HepG2 (cell line): ENCODE data around the gene AUH. TPM values are rescaled to one million over a fixed set of nuclear protein-coding genes. Genes with fewer than 3 reads are reported as not detected.
A peak's percentile ranks its signal among the peaks of the same experiment; 100 is the strongest.

Experiments used
- FOXO4 ChIP-seq: sonication (generic); formaldehyde crosslinking; conservative IDR thresholded peaks from 2 replicates; pipeline ENCODE4 v1.8.1; 2023; ENCODE audit warnings: missing genetic modification reagents
- GATAD1 ChIP-seq: IDR thresholded peaks from 2 replicates; pipeline ENCODE4 v1.6.1; 2016; ENCODE audit warnings: missing genetic modification reagents, missing compliant biosample characterization
- NCOA2 ChIP-seq: sonication (generic); formaldehyde crosslinking; IDR thresholded peaks from 2 replicates; pipeline ENCODE4 v1.8.0; 2022; ENCODE audit warnings: inconsistent platforms
- NR2F2 ChIP-seq: IDR thresholded peaks from 2 replicates; pipeline ENCODE4 v1.6.1; 2012; ENCODE audit warnings: low read depth, inconsistent platforms, borderline replicate concordance
- NR3C1 ChIP-seq: sonication (generic); formaldehyde crosslinking; IDR thresholded peaks from 2 replicates; pipeline ENCODE4 v1.4.0; 2020; ENCODE audit warnings: missing genetic modification reagents
- PAF1 ChIP-seq: IDR thresholded peaks from 2 replicates; pipeline ENCODE4 v1.6.1; 2016; ENCODE audit warnings: missing genetic modification reagents, missing compliant biosample characterization
- PATZ1 ChIP-seq: sonication (generic); formaldehyde crosslinking; IDR thresholded peaks from 2 replicates; pipeline ENCODE4 v1.4.0; 2020; ENCODE audit warnings: missing genetic modification reagents
- PPARG ChIP-seq: conservative IDR thresholded peaks from 2 replicates; pipeline ENCODE4 v1.6.1; 2016; ENCODE audit warnings: missing biosample characterization, missing genetic modification reagents
- SMAD9 ChIP-seq: sonication (generic); formaldehyde crosslinking; IDR thresholded peaks from 2 replicates; pipeline ENCODE4 v1.5.1; 2020; ENCODE audit warnings: mild to moderate bottlenecking, missing genetic modification reagents
- SSRP1 ChIP-seq: IDR thresholded peaks from 2 replicates; pipeline ENCODE4 v1.6.1; 2016; ENCODE audit warnings: control low read depth
- TFAP4 ChIP-seq: sonication (generic); IDR thresholded peaks from 2 replicates; pipeline ENCODE4 v1.6.1; 2016; ENCODE audit warnings: low read depth, borderline replicate concordance
- TRIM22 ChIP-seq: fragments of 450-650 bp; IDR thresholded peaks from 2 replicates; pipeline ENCODE4 v1.6.1; 2017
- ZFX ChIP-seq: sonication (generic); formaldehyde crosslinking; IDR thresholded peaks from 2 replicates; pipeline ENCODE4 v1.4.0; 2020; ENCODE audit warnings: mild to moderate bottlenecking, low read depth, missing genetic modification reagents, moderate library complexity
- ZMYM3 ChIP-seq: sonication (generic); formaldehyde crosslinking; IDR thresholded peaks from 2 replicates; pipeline ENCODE4 v1.5.1; 2020; ENCODE audit warnings: mild to moderate bottlenecking, missing genetic modification reagents
- ZNF672 ChIP-seq: sonication (generic); formaldehyde crosslinking; IDR thresholded peaks from 2 replicates; pipeline ENCODE4 v1.8.1; 2022; ENCODE audit warnings: missing genetic modification reagents
- ZNF746 ChIP-seq: sonication (generic); formaldehyde crosslinking; IDR thresholded peaks from 2 replicates; pipeline ENCODE4 v1.8.0; 2022; ENCODE audit warnings: mild to moderate bottlenecking, missing genetic modification reagents
- polyA plus RNA-seq, 8 experiments: library from polyadenylated mRNA; depleted of rRNA in 3 of 8; stranded (reverse) in 7 of 8; unstranded in 1 of 8; fragments of >200 nt; fragmentation: Illumina TruSeq in 4 of 8; extraction: Trizol in 4 of 8; gene quantifications; 2 replicates each; pipeline versions ENCODE4 v1.2.1 to v1.2.3, GENCODE V29; 2011 to 2016; ENCODE audit warnings: low read depth in 4 of 8, missing spikeins in 1 of 8, mixed read lengths in 1 of 8; ENCODE audit not compliant: insufficient read depth in 1 of 8
- total RNA-seq, 5 experiments: library from RNA; depleted of rRNA; stranded (reverse); fragments of >200 nt; fragmentation: Illumina TruSeq; extraction: Trizol; gene quantifications; 2 replicates each; pipeline ENCODE4 v1.2.3, GENCODE V29; 2016; ENCODE audit warnings: low read depth in 1 of 5
- TF ChIP-seq, protein P1 (sequence below): sonication (generic); formaldehyde crosslinking; IDR thresholded peaks from 2 replicates; pipeline ENCODE4 v1.4.0; 2020; ENCODE audit warnings: missing genetic modification reagents
- TF ChIP-seq, protein P2 (sequence below): sonication (generic); formaldehyde crosslinking; IDR thresholded peaks from 2 replicates; pipeline ENCODE4 v1.5.0; 2020; ENCODE audit warnings: mild to moderate bottlenecking, low read depth, missing genetic modification reagents, borderline replicate concordance
- TF ChIP-seq, protein P3 (sequence below): IDR thresholded peaks from 2 replicates; pipeline ENCODE4 v1.6.1; 2016; ENCODE audit warnings: missing compliant biosample characterization, missing genetic modification reagents, borderline replicate concordance

Gene AUH
- total and polyA plus RNA-seq, 2 of the 13 experiments (the other 11 are each of a cell fraction or from before 2014, with no cell fraction given), result 25.8 to 31.9 TPM

DNA sequence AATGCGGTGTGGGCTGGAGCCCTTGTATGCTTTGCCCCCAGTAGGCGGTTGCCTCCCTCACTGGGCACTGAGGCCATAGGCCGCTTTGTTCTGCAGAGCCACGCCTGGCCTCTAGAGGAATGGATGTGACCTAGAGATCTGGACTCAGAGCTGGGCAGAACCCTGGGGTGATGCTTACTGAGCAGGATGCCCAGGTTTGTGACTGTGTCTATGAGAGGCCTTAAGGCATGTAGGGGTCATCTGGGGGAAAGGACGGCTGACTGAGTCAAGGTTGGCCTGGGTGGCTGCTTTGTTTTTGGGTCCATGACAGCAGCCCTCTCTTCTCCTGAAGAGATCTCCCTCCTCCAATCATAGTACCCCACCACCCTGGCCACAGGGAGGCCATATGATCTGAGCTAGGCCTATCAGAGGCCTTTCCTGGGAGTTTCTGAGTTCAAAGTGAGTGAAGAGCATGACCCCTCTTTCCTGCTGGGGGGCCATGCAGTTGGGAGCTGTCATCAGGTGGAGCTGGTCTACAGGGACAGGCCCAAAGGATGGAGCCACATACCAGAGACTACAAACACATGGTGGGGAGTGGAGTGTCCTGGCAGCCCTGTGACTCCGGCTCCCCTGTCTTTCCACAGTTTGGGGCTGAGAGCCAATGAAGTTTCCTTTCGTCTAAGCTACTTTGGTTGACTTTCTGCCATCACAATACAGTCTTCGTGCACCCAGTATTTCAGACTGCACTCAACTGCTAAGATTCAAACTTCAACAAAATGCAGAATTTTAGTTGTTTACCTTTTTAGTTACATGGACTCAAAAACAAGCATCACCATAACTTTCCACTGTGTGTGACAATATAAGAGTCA is 165.4 kb downstream of the AUH start (continued):
- no peak for TF ChIP-seq NR2F2
- TF ChIP-seq ZFX, result peak; percentile 74
- TF ChIP-seq, protein P1, sequence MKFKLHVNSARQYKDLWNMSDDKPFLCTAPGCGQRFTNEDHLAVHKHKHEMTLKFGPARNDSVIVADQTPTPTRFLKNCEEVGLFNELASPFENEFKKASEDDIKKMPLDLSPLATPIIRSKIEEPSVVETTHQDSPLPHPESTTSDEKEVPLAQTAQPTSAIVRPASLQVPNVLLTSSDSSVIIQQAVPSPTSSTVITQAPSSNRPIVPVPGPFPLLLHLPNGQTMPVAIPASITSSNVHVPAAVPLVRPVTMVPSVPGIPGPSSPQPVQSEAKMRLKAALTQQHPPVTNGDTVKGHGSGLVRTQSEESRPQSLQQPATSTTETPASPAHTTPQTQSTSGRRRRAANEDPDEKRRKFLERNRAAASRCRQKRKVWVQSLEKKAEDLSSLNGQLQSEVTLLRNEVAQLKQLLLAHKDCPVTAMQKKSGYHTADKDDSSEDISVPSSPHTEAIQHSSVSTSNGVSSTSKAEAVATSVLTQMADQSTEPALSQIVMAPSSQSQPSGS (CRISPR knock-in tag), result 0 out of 2 replicates have a peak, but pooled peaks have one; percentile 18
- TF ChIP-seq PATZ1, result peak; percentile 98
- no peak for TF ChIP-seq ZMYM3 (CRISPR knock-in tag)
- TF ChIP-seq, protein P2, sequence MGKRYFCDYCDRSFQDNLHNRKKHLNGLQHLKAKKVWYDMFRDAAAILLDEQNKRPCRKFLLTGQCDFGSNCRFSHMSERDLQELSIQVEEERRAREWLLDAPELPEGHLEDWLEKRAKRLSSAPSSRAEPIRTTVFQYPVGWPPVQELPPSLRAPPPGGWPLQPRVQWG (CRISPR knock-in tag), result no peak
- TF ChIP-seq, protein P3, sequence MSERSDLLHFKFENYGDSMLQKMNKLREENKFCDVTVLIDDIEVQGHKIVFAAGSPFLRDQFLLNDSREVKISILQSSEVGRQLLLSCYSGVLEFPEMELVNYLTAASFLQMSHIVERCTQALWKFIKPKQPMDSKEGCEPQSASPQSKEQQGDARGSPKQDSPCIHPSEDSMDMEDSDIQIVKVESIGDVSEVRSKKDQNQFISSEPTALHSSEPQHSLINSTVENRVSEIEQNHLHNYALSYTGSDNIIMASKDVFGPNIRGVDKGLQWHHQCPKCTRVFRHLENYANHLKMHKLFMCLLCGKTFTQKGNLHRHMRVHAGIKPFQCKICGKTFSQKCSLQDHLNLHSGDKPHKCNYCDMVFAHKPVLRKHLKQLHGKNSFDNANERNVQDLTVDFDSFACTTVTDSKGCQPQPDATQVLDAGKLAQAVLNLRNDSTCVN (CRISPR knock-in tag), result no peak
- no peak for TF ChIP-seq FOXO4 (CRISPR knock-in tag)
- 0 out of 2 replicates have a peak, but pooled peaks have one; percentile 33 for TF ChIP-seq TFAP4
- no peak for TF ChIP-seq NR3C1 (CRISPR knock-in tag)
- 0 out of 2 replicates have a peak, but pooled peaks have one; percentile 12 for TF ChIP-seq GATAD1 (CRISPR knock-in tag)
- peak; percentile 32; the same call in 1 of the 2 replicates for TF ChIP-seq PPARG (CRISPR knock-in tag)
- TF ChIP-seq SMAD9, result no peak
- peak; percentile 13; the same call in 1 of the 2 replicates for TF ChIP-seq ZNF746 (CRISPR knock-in tag)
- TF ChIP-seq TRIM22, result no peak
- TF ChIP-seq ZNF672 (CRISPR knock-in tag), result no peak
- 0 out of 2 replicates have a peak, but pooled peaks have one; percentile 11 for TF ChIP-seq NCOA2 (CRISPR knock-in tag)
- no peak for TF ChIP-seq SSRP1 (CRISPR knock-in tag)
- TF ChIP-seq PAF1 (CRISPR knock-in tag), result no peak
